Tibial nerve (tissue), 4 donors: ENCODE measurements around the gene ARHGEF4.

ENCODE experiments used
- EP300 ChIP-seq, 2 donors: sonication (generic); formaldehyde crosslinking; IDR thresholded peaks; one replicate each; pipeline ENCODE4 v1.6.1; 2017; ENCODE audit warnings: antibody characterized with exemption in 2 of 2, mild to moderate bottlenecking in 1 of 2
- TF ChIP-seq, protein P1 (sequence below), 5 experiments: fragments of 200-600 bp in 3 of 5; fragments of 450-650 bp in 2 of 5; sonication (generic) in 3 of 5; IDR thresholded peaks; one replicate each; pipeline ENCODE4 v1.5.1; 2016 to 2019; ENCODE audit warnings: antibody characterized with exemption in 5 of 5, mild to moderate bottlenecking in 3 of 5, moderate library complexity in 2 of 5

- TF ChIP-seq, protein P1, sequence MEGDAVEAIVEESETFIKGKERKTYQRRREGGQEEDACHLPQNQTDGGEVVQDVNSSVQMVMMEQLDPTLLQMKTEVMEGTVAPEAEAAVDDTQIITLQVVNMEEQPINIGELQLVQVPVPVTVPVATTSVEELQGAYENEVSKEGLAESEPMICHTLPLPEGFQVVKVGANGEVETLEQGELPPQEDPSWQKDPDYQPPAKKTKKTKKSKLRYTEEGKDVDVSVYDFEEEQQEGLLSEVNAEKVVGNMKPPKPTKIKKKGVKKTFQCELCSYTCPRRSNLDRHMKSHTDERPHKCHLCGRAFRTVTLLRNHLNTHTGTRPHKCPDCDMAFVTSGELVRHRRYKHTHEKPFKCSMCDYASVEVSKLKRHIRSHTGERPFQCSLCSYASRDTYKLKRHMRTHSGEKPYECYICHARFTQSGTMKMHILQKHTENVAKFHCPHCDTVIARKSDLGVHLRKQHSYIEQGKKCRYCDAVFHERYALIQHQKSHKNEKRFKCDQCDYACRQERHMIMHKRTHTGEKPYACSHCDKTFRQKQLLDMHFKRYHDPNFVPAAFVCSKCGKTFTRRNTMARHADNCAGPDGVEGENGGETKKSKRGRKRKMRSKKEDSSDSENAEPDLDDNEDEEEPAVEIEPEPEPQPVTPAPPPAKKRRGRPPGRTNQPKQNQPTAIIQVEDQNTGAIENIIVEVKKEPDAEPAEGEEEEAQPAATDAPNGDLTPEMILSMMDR (IDR thresholded peaks at IDR 0.05) = no peak
- no peak for TF ChIP-seq EP300 (IDR thresholded peaks at IDR 0.05)
These were observed 241.3 kb downstream of the ARHGEF4 start for GRCh38 chr2:131077966-131078365.
